Ovary (tissue), 9 donors: Measurements from ENCODE around the gene SPRY1. TPM values are rescaled to one million over a fixed set of nuclear protein-coding genes. Genes with fewer than 3 reads are reported as not detected.

Source experiments
- DNase-seq, 5 donors: peaks; one replicate each; pipeline ENCODE4 v3.0.0-alpha.2; 2019 to 2020
- H3K27ac ChIP-seq, 2 donors: fragments of 200-600 bp; one replicate each; pipeline versions ENCODE4 v1.5.1 to v1.8.0; 2019 to 2022
- H3K27me3 ChIP-seq: fragments of 200-600 bp; one replicate; pipeline ENCODE4 v1.8.0; 2022
- H3K36me3 ChIP-seq: fragments of 200-600 bp; sonication (generic); one replicate; pipeline ENCODE4 v1.5.1; 2019
- H3K4me1 ChIP-seq: one replicate; pipeline ENCODE4 v1.8.1; 2013; ENCODE audit warnings: mild to moderate bottlenecking, moderate library complexity; ENCODE audit not compliant: insufficient read depth
- H3K4me3 ChIP-seq: fragments of 200-600 bp; sonication (generic); one replicate; pipeline ENCODE4 v1.5.1; 2017
- H3K9me3 ChIP-seq, 2 donors: fragments of 200-600 bp in 1 of 2; sonication (generic) in 1 of 2; one replicate each; pipeline versions ENCODE4 v1.5.1 to v1.8.1; 2013 to 2019; ENCODE audit warnings: mild to moderate bottlenecking in 1 of 2, moderate library complexity in 1 of 2
- CTCF ChIP-seq, 3 donors: fragments of 450-650 bp in 2 of 3; fragments of 200-600 bp in 1 of 3; IDR thresholded peaks; one replicate each; pipeline versions ENCODE4 v1.5.1 to v1.8.0; 2016 to 2022; ENCODE audit warnings: antibody characterized with exemption in 3 of 3, mild to moderate bottlenecking in 1 of 3
- EP300 ChIP-seq: sonication (generic); formaldehyde crosslinking; IDR thresholded peaks from one replicate; pipeline ENCODE4 v1.6.1; 2017; ENCODE audit warnings: antibody characterized with exemption
- POLR2A ChIP-seq: fragments of 450-650 bp; IDR thresholded peaks from one replicate; pipeline ENCODE4 v1.6.1; 2017; ENCODE audit warnings: antibody characterized with exemption, mild to moderate bottlenecking, moderate library complexity
- WGBS, 3 donors: extraction: QIAGEN DNeasy Blood & Tissue Kit in 1 of 3; methylation state at CpG; one replicate each; pipeline versions ENCODE4 v1.1.5 to v1.1.7; 2013 to 2017; 5-methylcytosine and 5-hydroxymethylcytosine counted together
- intact Hi-C, 4 donors: fragments of 100-400 bp; cut with DNase I; formaldehyde crosslinking; loops; one replicate each; pipeline versions ENCODE4 v1.11.0 to v1.15.1; 2022 to 2023
- polyA plus RNA-seq, 2 donors: library from polyadenylated mRNA; stranded (reverse); fragments of 200-250 nt in 1 of 2; fragments of 350-450 nt in 1 of 2; fragmentation: Illumina TruSeq in 1 of 2; extraction: RNeasy Lipid Tissue Mini Kit (QIAGEN cat#74804) in 1 of 2; gene quantifications; one replicate each; pipeline ENCODE4 v1.2.3, GENCODE V29; 2013 to 2014
- total RNA-seq, 7 donors: library from RNA; depleted of rRNA in 2 of 7; stranded (reverse); fragments of >200 nt in 2 of 7; fragmentation: NEBNext Ultra II Directional in 3 of 7; extraction: Animal tissue kit (Norgen Biotek cat#: 25700) in 3 of 7; gene quantifications; one replicate each; pipeline versions ENCODE4 v1.1.0 to v1.2.4, GENCODE V29; 2016 to 2023
- donor health status: DM: no; HTN: no; CAD: no; lungs with moderate emphysema.
- donor health status: DM: no; HTN: no; CAD: no.
- donor health status: Bipolar disorder and iron deficiency.
- donor health status: DM: yes; HTN: yes; CAD: no.
- donor health status: DM: no; HTN: no; CAD: no.
- donor health status: DM: yes; HTN: yes; CAD: no.

The SPRY1 gene
- total and polyA plus RNA-seq, 9 donors = 22.5 to 124 (median 43.5) TPM

- H3K27me3 ChIP-seq = no peaks in the 10 kb centered on the region
- H3K36me3 ChIP-seq = no peaks in the 10 kb centered on the region
- H3K9me3 ChIP-seq = no peaks in the 10 kb centered on the region
- H3K4me3 ChIP-seq = no peak overlapping the region
- H3K4me1 ChIP-seq = no peaks in the 10 kb centered on the region
- H3K27ac ChIP-seq = no peak overlapping the region
- 73 to 76% (median 75%) methylated on average over 5 of the region's 5 CpGs for WGBS, 3 donors
- no peak for DNase-seq
- intact Hi-C loops = no loop called here
- TF ChIP-seq POLR2A (no peak), EP300 (no peak), CTCF (IDR thresholded peaks at IDR 0.05) (no peak)
These were observed 8.8 kb downstream of the SPRY1 start for GRCh38 chr4:123405267-123405865.

- Histone ChIP-seq H3K9me3 (no peaks in the 10 kb centered on the region), H3K36me3 (no peaks in the 10 kb centered on the region), H3K27me3 (no peaks in the 10 kb centered on the region), H3K4me3 (no peak overlapping the region), H3K27ac (no peak overlapping the region), H3K4me1 (no peaks in the 10 kb centered on the region)
- DNase-seq = no peak
- 92 to 97% (median 97%) methylated on average over 4 of the region's 4 CpGs for WGBS, 3 donors
- no peak for TF ChIP-seq EP300
- no peak for TF ChIP-seq CTCF (IDR thresholded peaks at IDR 0.05)
- no peak for TF ChIP-seq POLR2A
- intact Hi-C loops = no loop called here
These were observed 10.3 kb downstream of the SPRY1 start for GRCh38 chr4:123406872-123407271.

GRCh38 chr4:123408471-123409084 lies 12.0 kb downstream of the SPRY1 start:
- Histone ChIP-seq H3K36me3 (no peaks in the 10 kb centered on the region), H3K9me3 (no peaks in the 10 kb centered on the region), H3K27ac (no peak overlapping the region), H3K4me1 (no peaks in the 10 kb centered on the region), H3K4me3 (no peak overlapping the region), H3K27me3 (no peaks in the 10 kb centered on the region)
- no peak for DNase-seq
- TF ChIP-seq POLR2A (no peak), CTCF (IDR thresholded peaks at IDR 0.05) (no peak), EP300 (no peak)
- 91 to 99% (median 95%) methylated on average over 5 of the region's 5 CpGs for WGBS, 3 donors
- intact Hi-C loops = no loop called here

- no peaks in the 10 kb centered on the region for H3K36me3 ChIP-seq
- H3K9me3 ChIP-seq = no peaks in the 10 kb centered on the region
- no peaks in the 10 kb centered on the region for H3K4me1 ChIP-seq
- H3K27ac ChIP-seq = no peak overlapping the region
- TF ChIP-seq CTCF (IDR thresholded peaks at IDR 0.05) (no peak), POLR2A (no peak), EP300 (no peak)
- 38 to 63% (median 53%) methylated on average over 2 of the region's 2 CpGs for WGBS, 3 donors
- no peak overlapping the region for H3K4me3 ChIP-seq
- intact Hi-C loops = no loop called here
- no peak for DNase-seq
- H3K27me3 ChIP-seq = no peaks in the 10 kb centered on the region
These were observed 12.7 kb downstream of the SPRY1 start for GRCh38 chr4:123409334-123409733.
